GM19238 (cell line): ENCODE results near the gene CDH15.
"Not testable (repeated sequence)": the region's sequence is repeated elsewhere in the genome, so short reads cannot be mapped to it uniquely, and the experiment has no call there.

Experiments
- DNase-seq: peaks from one replicate; pipeline ENCODE4 v3.0.0; 2011; ENCODE audit warnings: low spot score; ENCODE audit not compliant: insufficient read length

Gene CDH15

GRCh38 chr16:89155851-89156739 lies 15.5 kb upstream of the CDH15 start:
- DNase-seq: no peak

GRCh38 chr16:89156740-89157645 lies 14.6 kb upstream of the CDH15 start:
- DNase-seq: no peak

- no peak for DNase-seq
These were observed 13.8 kb upstream of the CDH15 start for GRCh38 chr16:89157778-89158177.

- DNase-seq: no peak
These were observed 12.3 kb upstream of the CDH15 start for GRCh38 chr16:89159066-89159849.

GRCh38 chr16:89159850-89160354 lies 11.6 kb upstream of the CDH15 start:
- no peak for DNase-seq

- no peak for DNase-seq
These were observed 10.4 kb upstream of the CDH15 start for GRCh38 chr16:89160977-89161701.

DNA sequence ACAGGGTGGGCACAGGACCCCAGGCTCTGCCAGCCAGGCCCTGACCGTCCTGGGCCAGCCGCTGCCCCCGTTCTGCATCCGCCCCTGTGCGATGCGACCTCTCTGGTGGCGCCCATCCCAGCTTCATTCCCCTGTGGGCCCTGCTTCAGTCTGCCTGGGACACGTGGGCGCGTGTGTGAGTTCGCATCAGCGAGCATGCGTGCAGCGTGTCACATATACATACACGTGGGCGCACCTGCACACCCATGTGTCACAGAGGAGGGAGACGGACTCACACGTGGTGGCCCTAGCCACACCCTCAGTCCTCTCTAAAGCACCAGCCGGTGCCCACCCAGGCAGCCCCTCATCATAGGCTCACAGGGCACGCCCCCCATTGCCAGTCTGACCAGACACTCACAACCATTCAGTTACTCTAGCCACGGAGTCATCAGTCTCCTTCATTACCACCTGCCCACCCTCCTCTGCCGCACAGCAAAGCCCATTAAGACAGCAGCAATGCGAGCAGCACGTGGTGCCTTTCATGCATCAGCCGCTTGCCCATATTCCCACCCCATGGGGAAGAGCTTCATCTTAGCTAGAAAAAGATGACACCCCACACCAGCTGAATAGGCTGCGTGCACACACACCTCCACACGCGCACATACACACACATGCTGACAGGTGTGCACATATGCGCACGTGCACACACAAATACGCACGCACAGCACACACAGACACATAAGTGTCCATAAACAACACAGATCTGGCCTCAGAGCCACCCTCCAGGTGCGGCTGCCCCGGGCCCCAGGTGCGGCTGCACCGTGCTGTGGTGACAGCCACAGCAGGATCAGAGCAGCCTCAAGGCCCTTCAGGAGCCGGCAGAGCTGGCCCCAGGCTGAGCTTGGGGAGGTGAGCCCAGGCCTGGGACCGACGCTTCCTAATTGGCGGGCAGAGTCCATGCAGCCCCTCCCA lies 9.5 kb upstream of the CDH15 start:
- DNase-seq: no peak

- no peak for DNase-seq
These were observed 8.3 kb upstream of the CDH15 start for GRCh38 chr16:89163297-89163696.

DNA sequence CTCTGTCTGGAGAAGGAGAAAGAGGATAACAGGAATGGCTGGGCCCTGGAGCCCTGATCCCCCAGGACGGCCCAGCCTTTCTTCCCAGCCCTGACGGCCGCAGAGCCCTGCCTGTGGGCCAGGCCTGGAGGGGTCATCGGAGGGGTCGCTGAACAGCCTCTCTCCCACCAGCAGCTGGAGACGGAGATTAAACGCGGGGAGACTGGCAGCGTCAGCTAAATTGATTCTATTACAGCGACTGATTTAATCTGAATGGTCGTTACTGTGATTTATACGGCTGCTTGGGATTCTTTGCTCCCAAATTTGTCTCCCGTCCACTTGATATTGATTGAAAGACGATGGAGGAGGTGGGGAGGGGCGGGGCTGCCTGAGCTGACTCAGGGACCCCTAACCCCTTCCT lies 7.1 kb upstream of the CDH15 start:
- no peak for DNase-seq

- no peak for DNase-seq
These were observed 6.5 kb upstream of the CDH15 start for GRCh38 chr16:89164847-89165680.

- not testable (repeated sequence) for DNase-seq
These were observed 5.9 kb upstream of the CDH15 start for GRCh38 chr16:89165681-89165979.

GRCh38 chr16:89166696-89167424 lies 4.7 kb upstream of the CDH15 start:
- DNase-seq: no peak

- DNase-seq: peak; percentile 86
These were observed 4.1 kb upstream of the CDH15 start for GRCh38 chr16:89167425-89167941.

DNA sequence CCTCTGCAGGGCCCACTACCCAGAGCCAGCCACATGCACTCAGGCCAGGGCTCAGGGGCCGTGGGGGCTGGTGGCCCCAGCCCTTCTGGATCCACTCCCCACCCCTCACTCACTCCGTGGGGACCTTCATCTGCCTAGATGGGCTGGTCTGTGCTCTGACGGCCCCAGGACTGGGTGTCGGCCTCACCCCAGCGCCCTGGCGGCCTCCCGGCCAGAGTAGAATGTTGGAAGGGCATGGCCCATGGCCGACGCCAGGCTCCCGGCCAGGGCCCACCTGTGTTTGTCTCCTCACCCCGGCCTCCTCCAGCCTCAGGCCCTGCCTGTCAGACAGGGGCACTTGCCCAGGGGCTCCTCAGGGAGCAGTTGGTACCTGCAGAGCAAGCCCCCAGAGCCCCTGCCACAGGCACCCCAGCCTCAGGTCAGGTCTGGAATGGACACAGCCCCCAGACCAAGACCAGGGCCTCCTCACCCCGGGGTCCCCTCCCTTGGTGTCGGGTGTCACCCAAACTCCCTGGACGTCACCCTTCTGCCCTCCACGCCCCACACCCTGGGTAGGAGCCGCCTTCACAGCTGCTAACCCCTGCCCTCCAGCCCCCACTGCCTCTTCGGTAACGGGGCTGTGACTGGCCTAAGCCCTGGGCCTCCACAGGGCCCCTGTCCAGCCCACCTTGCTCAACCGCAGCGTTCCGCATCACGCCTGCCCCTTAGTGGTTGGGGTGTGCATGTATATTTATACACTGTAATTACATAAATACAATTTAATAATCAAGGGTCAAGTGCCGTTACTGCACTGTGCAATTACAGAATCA lies 3.0 kb upstream of the CDH15 start:
- no peak for DNase-seq

DNA sequence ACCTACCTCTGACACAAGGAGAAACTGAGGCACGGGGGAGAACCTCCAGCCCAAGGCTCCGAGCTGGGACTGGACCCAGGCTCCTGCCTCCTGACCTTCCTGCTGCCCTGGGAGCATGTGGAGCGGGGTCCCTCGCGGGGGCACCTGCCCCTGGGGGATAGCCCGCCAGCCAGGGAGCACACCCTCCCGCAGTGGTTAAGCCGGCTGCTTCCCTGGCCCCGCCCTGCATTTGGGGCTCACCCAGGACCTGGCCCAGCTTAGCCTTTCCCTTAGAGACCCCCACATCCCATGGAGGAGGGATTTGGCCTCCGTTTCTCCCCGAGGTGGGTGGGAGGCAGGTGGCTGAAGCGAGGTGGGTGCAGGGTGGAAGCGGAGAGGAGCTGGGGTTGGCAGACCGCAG lies 1.8 kb upstream of the CDH15 start:
- DNase-seq: no peak

- DNase-seq: no peak
These were observed 967 bp upstream of the CDH15 start for GRCh38 chr16:89170346-89171215.
